SK-N-SH (cell line): Measurements from ENCODE around the gene DOK3. TPM values are rescaled to one million over a fixed set of nuclear protein-coding genes. Genes with fewer than 3 reads are reported as not detected.

ENCODE experiments used
- CTCF ChIA-PET: fragments of 300-600, 350-600 bp; formaldehyde crosslinking; extraction: SDS; loops from one replicate; lab custom pipeline; 2021; lab: Yijun Ruan, JAX
- POLR2A ChIA-PET: fragments of 350-600 bp; sonication (Branson Sonifier 250); formaldehyde crosslinking; extraction: SDS; loops from one replicate; lab custom pipeline; 2020; ENCODE audit warnings: antibody characterized with exemption, inconsistent platforms; lab: Yijun Ruan, JAX
- DNase-seq: peaks from one replicate; pipeline ENCODE4 v3.0.0; 2012
- H2AFZ ChIP-seq: fragments of 200-600 bp; sonication (generic); 2 replicates; pipeline ENCODE4 v1.8.1; 2016; ENCODE audit warnings: antibody characterized with exemption, mild to moderate bottlenecking, low read depth
- H3F3A ChIP-seq: fragments of 200-600 bp; sonication (generic); replicated peaks from 2 replicates; pipeline ENCODE3; 2016; ENCODE audit warnings: antibody characterized with exemption, mild to moderate bottlenecking; ENCODE audit not compliant: insufficient read depth
- H3K27ac ChIP-seq, 2 experiments: fragments of 200-500 bp in 1 of 2; fragments of 200-600 bp in 1 of 2; sonication (Bioruptor generic) in 1 of 2; sonication (generic), shearing (Covaris generic) in 1 of 2; 2 replicates each; pipeline versions ENCODE4 v1.5.1 to v1.6.1; 2014 to 2016; ENCODE audit warnings: low read depth in 2 of 2, inconsistent platforms in 1 of 2, low read length in 1 of 2, mild to moderate bottlenecking in 1 of 2, mixed read lengths in 1 of 2
- H3K27me3 ChIP-seq: fragments of 200-600 bp; sonication (generic), shearing (Covaris generic); 2 replicates; pipeline ENCODE4 v1.6.1; 2016; ENCODE audit warnings: mixed run types; ENCODE audit not compliant: insufficient read depth
- H3K36me3 ChIP-seq, 2 experiments: fragments of 200-500 bp in 1 of 2; fragments of 200-600 bp in 1 of 2; sonication (Bioruptor generic) in 1 of 2; sonication (generic) in 1 of 2; replicated peaks in 1 of 2; 2 replicates each; pipeline versions ENCODE3 to v1.5.1; 2014 to 2016; ENCODE audit warnings: low read length in 1 of 2, mild to moderate bottlenecking in 1 of 2; ENCODE audit not compliant: insufficient read depth in 2 of 2, control insufficient read depth in 1 of 2
- H3K4me1 ChIP-seq, 2 experiments: fragments of 200-500 bp in 1 of 2; fragments of 200-600 bp in 1 of 2; sonication (Bioruptor generic) in 1 of 2; sonication (generic), shearing (Covaris generic) in 1 of 2; 2 replicates each; pipeline versions ENCODE4 v1.5.1 to v1.6.1; 2014 to 2016; ENCODE audit warnings: low read depth in 1 of 2, low read length in 1 of 2, mixed run types in 1 of 2; ENCODE audit not compliant: insufficient read depth in 2 of 2, control insufficient read depth in 1 of 2
- H3K4me2 ChIP-seq: fragments of 200-600 bp; sonication (generic), shearing (Covaris generic); 2 replicates; pipeline ENCODE4 v1.6.1; 2017; ENCODE audit warnings: mixed run types
- H3K4me3 ChIP-seq, 2 experiments: fragments of 200-500 bp in 1 of 2; fragments of 200-600 bp in 1 of 2; sonication (Bioruptor generic) in 1 of 2; sonication (generic), shearing (Covaris generic) in 1 of 2; 2 replicates each; pipeline versions ENCODE4 v1.5.1 to v1.8.1; 2014 to 2016; ENCODE audit warnings: low read depth in 2 of 2, inconsistent platforms in 1 of 2, low read length in 1 of 2, mild to moderate bottlenecking in 1 of 2, mixed read lengths in 1 of 2, moderate library complexity in 1 of 2
- H3K79me2 ChIP-seq: fragments of 200-600 bp; sonication (generic); 2 replicates; pipeline ENCODE4 v1.8.1; 2017; ENCODE audit warnings: mild to moderate bottlenecking; ENCODE audit not compliant: insufficient read depth
- H3K9ac ChIP-seq: fragments of 200-600 bp; sonication (generic); 2 replicates; pipeline ENCODE4 v1.6.1; 2017; ENCODE audit warnings: mixed run types
- H3K9me2 ChIP-seq: fragments of 200-600 bp; sonication (generic); 2 replicates; pipeline ENCODE4 v1.6.1; 2017; ENCODE audit warnings: mixed run types
- H3K9me3 ChIP-seq: fragments of 200-600 bp; sonication (generic); 2 replicates; pipeline ENCODE4 v1.6.1; 2017; ENCODE audit warnings: mixed run types, mild to moderate bottlenecking, moderate library complexity
- H4K20me1 ChIP-seq: fragments of 200-600 bp; sonication (generic); 2 replicates; pipeline ENCODE4 v1.6.1; 2017; ENCODE audit warnings: mild to moderate bottlenecking, mixed run types; ENCODE audit not compliant: insufficient read depth
- CHD2 ChIP-seq: fragments of 150-350 bp; IDR thresholded peaks from 2 replicates; pipeline ENCODE4 v1.6.1; 2018; ENCODE audit warnings: low read length; ENCODE audit not compliant: partially characterized antibody
- EP300 ChIP-seq, 2 experiments: IDR thresholded peaks; 2 replicates each; pipeline versions ENCODE4 v1.4.0 to v1.6.1; 2012; ENCODE audit warnings: borderline replicate concordance in 1 of 2, low read depth in 1 of 2, low read length in 1 of 2
- EZH2phosphoT487 ChIP-seq: fragments of 200-600 bp; sonication (generic); IDR thresholded peaks from 2 replicates; pipeline ENCODE4 v1.6.1; 2017; ENCODE audit warnings: low read depth, mixed run types, mild to moderate bottlenecking, antibody characterized with exemption, moderate library complexity, borderline replicate concordance
- FOSL2 ChIP-seq: IDR thresholded peaks from 2 replicates; pipeline ENCODE4 v1.4.0; 2012; ENCODE audit warnings: low read depth, mild to moderate bottlenecking, moderate library complexity, borderline replicate concordance
- GABPA ChIP-seq: IDR thresholded peaks from 2 replicates; pipeline ENCODE4 v1.4.0; 2012; ENCODE audit warnings: low read depth, mild to moderate bottlenecking
- GATA2 ChIP-seq: sonication (generic); formaldehyde crosslinking; IDR thresholded peaks from 2 replicates; pipeline ENCODE4 v1.5.0; 2020; ENCODE audit warnings: mild to moderate bottlenecking, missing genetic modification reagents
- MXI1 ChIP-seq: IDR thresholded peaks from 2 replicates; pipeline ENCODE4 v1.6.1; 2012; ENCODE audit warnings: mild to moderate bottlenecking, low read depth, low read length, improper control_type of control experiment
- NFIC ChIP-seq: IDR thresholded peaks from 2 replicates; pipeline ENCODE4 v1.4.0; 2012; ENCODE audit warnings: borderline replicate concordance
- RFX5 ChIP-seq: IDR thresholded peaks from 2 replicates; pipeline ENCODE4 v1.6.1; 2012; ENCODE audit warnings: mild to moderate bottlenecking, improper control_type of control experiment, low read length
- RXRA ChIP-seq: IDR thresholded peaks from 2 replicates; pipeline ENCODE4 v1.4.0; 2012; ENCODE audit warnings: low read depth, mild to moderate bottlenecking, borderline replicate concordance
- SIN3A ChIP-seq: IDR thresholded peaks from 2 replicates; pipeline ENCODE4 v1.6.1; 2012; ENCODE audit warnings: low read depth, mild to moderate bottlenecking, low read length, moderate library complexity, borderline replicate concordance
- SMC3 ChIP-seq: IDR thresholded peaks from 2 replicates; pipeline ENCODE4 v1.6.1; 2012; ENCODE audit warnings: low read depth, low read length, improper control_type of control experiment
- TAF1 ChIP-seq: IDR thresholded peaks from 2 replicates; pipeline ENCODE4 v1.6.1; 2012; ENCODE audit warnings: low read depth, mild to moderate bottlenecking, low read length, moderate library complexity, borderline replicate concordance
- TCF12 ChIP-seq: IDR thresholded peaks from 2 replicates; pipeline ENCODE4 v1.4.0; 2012
- YY1 ChIP-seq: IDR thresholded peaks from 2 replicates; pipeline ENCODE4 v1.4.0; 2012; ENCODE audit warnings: low read depth, mild to moderate bottlenecking
- WGBS: methylation state at CpG from one replicate; pipeline ENCODE4 v1.1.6; 2017; ENCODE audit warnings: low lambda C conversion rate; 5-methylcytosine and 5-hydroxymethylcytosine counted together
- polyA plus RNA-seq, 3 experiments: library from polyadenylated mRNA; depleted of rRNA; stranded (reverse); fragments of >200 nt; gene quantifications; 2 replicates each; pipeline ENCODE4 v1.2.3, GENCODE V29; 2012
- TF ChIP-seq, protein P1 (sequence below): IDR thresholded peaks from 2 replicates; pipeline ENCODE4 v1.4.0; 2012; ENCODE audit warnings: low read depth
- TF ChIP-seq, protein P2 (sequence below): IDR thresholded peaks from 2 replicates; pipeline ENCODE4 v1.4.0; 2012; ENCODE audit warnings: low read depth, borderline replicate concordance
- TF ChIP-seq, protein P3 (sequence below): fragments of 150-350 bp; IDR thresholded peaks from 2 replicates; pipeline ENCODE4 v1.6.1; 2017; ENCODE audit warnings: antibody characterized with exemption, low read length, low read depth, borderline replicate concordance
- TF ChIP-seq, protein P4 (sequence below): fragments of 200-600 bp; sonication (generic); IDR thresholded peaks from 2 replicates; pipeline ENCODE4 v1.6.1; 2017; ENCODE audit warnings: antibody characterized with exemption, mild to moderate bottlenecking, moderate library complexity
- TF ChIP-seq, protein P5 (sequence below): IDR thresholded peaks from 2 replicates; pipeline ENCODE4 v1.4.0; 2012; ENCODE audit warnings: low read depth, borderline replicate concordance

Gene DOK3
- polyA plus RNA-seq, 1 of the 3 experiments (the other 2 are of a cell fraction) = 2.2 TPM

DNA sequence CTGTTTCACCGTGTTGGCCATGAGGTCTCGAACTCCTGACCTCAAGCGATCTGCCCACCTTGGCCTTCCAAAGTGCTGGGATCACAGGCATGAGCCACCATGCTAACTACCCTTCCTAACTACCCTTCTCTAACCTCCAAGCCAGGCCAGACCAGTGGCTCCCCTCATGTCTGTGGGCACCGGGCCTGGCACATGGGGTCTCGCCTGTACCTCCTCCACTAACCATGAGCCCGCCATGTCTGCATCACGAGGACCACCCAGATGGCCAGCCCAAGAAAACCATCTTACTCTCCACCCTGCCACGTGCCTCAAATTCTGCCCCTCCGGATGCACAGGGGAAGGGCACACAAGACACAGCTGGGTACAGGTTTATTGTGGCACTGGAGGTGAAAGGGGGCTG, 26.6 kb downstream of the DOK3 start:
- Histone ChIP-seq H3K9ac (no peak overlapping the region), H3K79me2 (peaks cover 3% of the 10 kb centered on the region; the same call in 1 of the 2 replicates), H3K9me3 (no peaks in the 10 kb centered on the region), H3K27me3 (no peaks in the 10 kb centered on the region), H2AFZ (no peak overlapping the region), H3K4me2 (no peak overlapping the region), H3K9me2 (no peaks in the 10 kb centered on the region), H3K36me3 (peaks cover 33 to 35% of the 10 kb centered on the region in 2 experiments), H3K4me1 (peaks cover 6 to 62% of the 10 kb centered on the region in 2 experiments; a peak in 3 of 4 replicates), H4K20me1 (peaks cover 35% of the 10 kb centered on the region), H3F3A (peaks cover 79% of the 10 kb centered on the region), H3K4me3 (no peak overlapping the region), H3K27ac (peak overlapping the region in 1 of 2 experiments; percentile 7; a peak in 1 of 4 replicates)
- CTCF ChIA-PET = interaction anchor here (1.5 to 20.3 kb wide), 4 partner anchors 12 to 92 kb away, joined by 3 to 201 read pairs (median 6); partner anchors contain the start of gene PDLIM7
- no peak for DNase-seq
- TF ChIP-seq RFX5 (no peak), SIN3A (no peak), SMC3 (no peak), GATA2 (no peak), RXRA (no peak), EP300 (IDR thresholded peaks at IDR 0.05; ENCODE audit: borderline replicate concordance in 1 of 2, low read depth in 1 of 2, low read length in 1 of 2) (no peak)
- TF ChIP-seq, protein P1, sequence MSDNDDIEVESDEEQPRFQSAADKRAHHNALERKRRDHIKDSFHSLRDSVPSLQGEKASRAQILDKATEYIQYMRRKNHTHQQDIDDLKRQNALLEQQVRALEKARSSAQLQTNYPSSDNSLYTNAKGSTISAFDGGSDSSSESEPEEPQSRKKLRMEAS = no peak
- TF ChIP-seq, protein P2, sequence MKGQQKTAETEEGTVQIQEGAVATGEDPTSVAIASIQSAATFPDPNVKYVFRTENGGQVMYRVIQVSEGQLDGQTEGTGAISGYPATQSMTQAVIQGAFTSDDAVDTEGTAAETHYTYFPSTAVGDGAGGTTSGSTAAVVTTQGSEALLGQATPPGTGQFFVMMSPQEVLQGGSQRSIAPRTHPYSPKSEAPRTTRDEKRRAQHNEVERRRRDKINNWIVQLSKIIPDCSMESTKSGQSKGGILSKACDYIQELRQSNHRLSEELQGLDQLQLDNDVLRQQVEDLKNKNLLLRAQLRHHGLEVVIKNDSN = no peak
- 96% methylated on average over 9 of the region's 9 CpGs for WGBS
- POLR2A ChIA-PET = interaction anchor here (0.7 kb wide), 1 partner anchor 9 kb away, joined by 3 read pairs; no protein-coding TSS in a partner anchor

DNA sequence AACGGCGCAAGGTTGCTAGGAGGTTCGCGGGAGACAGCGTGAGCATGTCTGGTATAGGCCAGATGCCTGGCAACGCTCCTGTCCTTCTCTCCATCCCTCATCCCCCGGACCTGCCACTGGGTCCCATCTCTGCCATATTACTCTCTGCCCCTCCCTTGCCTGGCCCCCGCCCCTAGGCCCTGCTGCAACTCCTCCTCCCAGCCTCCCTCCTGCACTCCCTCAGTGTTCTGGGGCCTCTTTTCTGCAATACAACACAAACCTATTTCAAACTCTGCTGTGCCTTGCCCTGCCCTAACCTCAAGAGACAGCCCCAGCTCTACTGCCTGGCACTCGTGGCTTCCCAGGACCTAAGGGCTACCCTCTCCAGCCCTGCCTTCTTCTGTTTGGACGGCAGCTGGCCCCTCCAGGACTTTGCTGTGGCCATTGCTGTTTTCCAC, 27.2 kb downstream of the DOK3 start:
- ChIA-PET CTCF (interaction anchor here (1.5 to 20.3 kb wide), 5 partner anchors 13 to 91 kb away, joined by 3 to 201 read pairs (median 7); partner anchors contain the start of gene PDLIM7), POLR2A (interaction anchor here (0.7 to 1.0 kb wide), 2 partner anchors 8 to 73 kb away, joined by 3 to 4 read pairs; no protein-coding TSS in a partner anchor)
- peaks cover 30% of the 10 kb centered on the region for H4K20me1 ChIP-seq
- WGBS = 90% methylated on average over 10 of the region's 10 CpGs
- H3K4me2 ChIP-seq = no peak overlapping the region
- peaks cover 6 to 69% of the 10 kb centered on the region in 2 experiments; a peak in 3 of 4 replicates for H3K4me1 ChIP-seq
- H3F3A ChIP-seq = peaks cover 82% of the 10 kb centered on the region
- TF ChIP-seq TAF1 (no peak), EZH2phosphoT487 (no peak), TCF12 (no peak), MXI1 (no peak), YY1 (no peak), GABPA (no peak), CHD2 (no peak), FOSL2 (no peak), NFIC (no peak), EP300 (IDR thresholded peaks at IDR 0.05; ENCODE audit: borderline replicate concordance in 1 of 2, low read depth in 1 of 2, low read length in 1 of 2) (no peak), RFX5 (no peak)
- TF ChIP-seq, protein P3, sequence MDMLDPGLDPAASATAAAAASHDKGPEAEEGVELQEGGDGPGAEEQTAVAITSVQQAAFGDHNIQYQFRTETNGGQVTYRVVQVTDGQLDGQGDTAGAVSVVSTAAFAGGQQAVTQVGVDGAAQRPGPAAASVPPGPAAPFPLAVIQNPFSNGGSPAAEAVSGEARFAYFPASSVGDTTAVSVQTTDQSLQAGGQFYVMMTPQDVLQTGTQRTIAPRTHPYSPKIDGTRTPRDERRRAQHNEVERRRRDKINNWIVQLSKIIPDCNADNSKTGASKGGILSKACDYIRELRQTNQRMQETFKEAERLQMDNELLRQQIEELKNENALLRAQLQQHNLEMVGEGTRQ = no peak
- TF ChIP-seq, protein P4, sequence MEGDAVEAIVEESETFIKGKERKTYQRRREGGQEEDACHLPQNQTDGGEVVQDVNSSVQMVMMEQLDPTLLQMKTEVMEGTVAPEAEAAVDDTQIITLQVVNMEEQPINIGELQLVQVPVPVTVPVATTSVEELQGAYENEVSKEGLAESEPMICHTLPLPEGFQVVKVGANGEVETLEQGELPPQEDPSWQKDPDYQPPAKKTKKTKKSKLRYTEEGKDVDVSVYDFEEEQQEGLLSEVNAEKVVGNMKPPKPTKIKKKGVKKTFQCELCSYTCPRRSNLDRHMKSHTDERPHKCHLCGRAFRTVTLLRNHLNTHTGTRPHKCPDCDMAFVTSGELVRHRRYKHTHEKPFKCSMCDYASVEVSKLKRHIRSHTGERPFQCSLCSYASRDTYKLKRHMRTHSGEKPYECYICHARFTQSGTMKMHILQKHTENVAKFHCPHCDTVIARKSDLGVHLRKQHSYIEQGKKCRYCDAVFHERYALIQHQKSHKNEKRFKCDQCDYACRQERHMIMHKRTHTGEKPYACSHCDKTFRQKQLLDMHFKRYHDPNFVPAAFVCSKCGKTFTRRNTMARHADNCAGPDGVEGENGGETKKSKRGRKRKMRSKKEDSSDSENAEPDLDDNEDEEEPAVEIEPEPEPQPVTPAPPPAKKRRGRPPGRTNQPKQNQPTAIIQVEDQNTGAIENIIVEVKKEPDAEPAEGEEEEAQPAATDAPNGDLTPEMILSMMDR = no peak
- TF ChIP-seq, protein P1 = no peak
- TF ChIP-seq, protein P5, sequence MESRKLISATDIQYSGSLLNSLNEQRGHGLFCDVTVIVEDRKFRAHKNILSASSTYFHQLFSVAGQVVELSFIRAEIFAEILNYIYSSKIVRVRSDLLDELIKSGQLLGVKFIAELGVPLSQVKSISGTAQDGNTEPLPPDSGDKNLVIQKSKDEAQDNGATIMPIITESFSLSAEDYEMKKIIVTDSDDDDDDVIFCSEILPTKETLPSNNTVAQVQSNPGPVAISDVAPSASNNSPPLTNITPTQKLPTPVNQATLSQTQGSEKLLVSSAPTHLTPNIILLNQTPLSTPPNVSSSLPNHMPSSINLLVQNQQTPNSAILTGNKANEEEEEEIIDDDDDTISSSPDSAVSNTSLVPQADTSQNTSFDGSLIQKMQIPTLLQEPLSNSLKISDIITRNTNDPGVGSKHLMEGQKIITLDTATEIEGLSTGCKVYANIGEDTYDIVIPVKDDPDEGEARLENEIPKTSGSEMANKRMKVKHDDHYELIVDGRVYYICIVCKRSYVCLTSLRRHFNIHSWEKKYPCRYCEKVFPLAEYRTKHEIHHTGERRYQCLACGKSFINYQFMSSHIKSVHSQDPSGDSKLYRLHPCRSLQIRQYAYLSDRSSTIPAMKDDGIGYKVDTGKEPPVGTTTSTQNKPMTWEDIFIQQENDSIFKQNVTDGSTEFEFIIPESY = no peak
- TF ChIP-seq, all 33 proteins: peak for 0
- Histone ChIP-seq H3K4me3 (no peak overlapping the region), H2AFZ (no peak overlapping the region), H3K79me2 (peaks cover 3% of the 10 kb centered on the region; the same call in 1 of the 2 replicates), H3K9ac (no peak overlapping the region), H3K27me3 (no peaks in the 10 kb centered on the region), H3K36me3 (peaks cover 26 to 29% of the 10 kb centered on the region in 2 experiments), H3K27ac (peak overlapping the region; percentile 22 to 31; a peak in 3 of 4 replicates), H3K9me3 (no peaks in the 10 kb centered on the region), H3K9me2 (no peaks in the 10 kb centered on the region)
- DNase-seq = peak; percentile 58
